ENCODE results near the gene CCDC92.

The CCDC92 gene

GRCh38 chr12:124002021-124002644 lies 29.5 kb upstream of the CCDC92 start:
- DNase-seq = no peak

GRCh38 chr12:124001343-124001742 lies 28.7 kb upstream of the CCDC92 start:
- no peak for DNase-seq

GRCh38 chr12:124000111-124000510 lies 27.5 kb upstream of the CCDC92 start:
- no peak for DNase-seq

GRCh38 chr12:123998991-123999359 lies 26.3 kb upstream of the CCDC92 start:
- no peak for DNase-seq

- DNase-seq = no peak
Observed at GRCh38 chr12:123998344-123998990, 25.8 kb upstream of the CCDC92 start.

GRCh38 chr12:123997908-123998307 lies 25.3 kb upstream of the CCDC92 start:
- no peak for DNase-seq

- DNase-seq = no peak
Observed at GRCh38 chr12:123997033-123997822, 24.6 kb upstream of the CCDC92 start.

GRCh38 chr12:123996581-123996980 lies 23.9 kb upstream of the CCDC92 start:
- DNase-seq = no peak

GRCh38 chr12:123995023-123995748 lies 22.6 kb upstream of the CCDC92 start:
- DNase-seq = no peak

- no peak for DNase-seq
Observed at GRCh38 chr12:123992118-123992825, 19.6 kb upstream of the CCDC92 start.

- DNase-seq = no peak
Observed at GRCh38 chr12:123991372-123991951, 18.8 kb upstream of the CCDC92 start.

- peak; percentile 87 for DNase-seq
Observed at GRCh38 chr12:123990511-123990910, 17.9 kb upstream of the CCDC92 start.

- DNase-seq = no peak
Observed at GRCh38 chr12:123989753-123990152, 17.1 kb upstream of the CCDC92 start.

- no peak for DNase-seq
Observed at GRCh38 chr12:123989168-123989567, 16.5 kb upstream of the CCDC92 start.

GRCh38 chr12:123987022-123987421 lies 14.4 kb upstream of the CCDC92 start:
- DNase-seq = no peak

GRCh38 chr12:123986374-123986965 lies 13.8 kb upstream of the CCDC92 start:
- DNase-seq = no peak

- DNase-seq = no peak
Observed at GRCh38 chr12:123984903-123985302, 12.3 kb upstream of the CCDC92 start.

GRCh38 chr12:123983822-123984485 lies 11.3 kb upstream of the CCDC92 start:
- DNase-seq = peak; percentile 57

GRCh38 chr12:123982269-123982668 lies 9.6 kb upstream of the CCDC92 start:
- DNase-seq = no peak

- no peak for DNase-seq
Observed at GRCh38 chr12:123979566-123979965, 6.9 kb upstream of the CCDC92 start.

GRCh38 chr12:123976227-123976826 lies 3.7 kb upstream of the CCDC92 start:
- no peak for DNase-seq

All from MV-4-11 (cell line).